PC-3 (cell line): ENCODE data around the gene CAMTA1. TPM values are rescaled to one million over a fixed set of nuclear protein-coding genes. Genes with fewer than 3 reads are reported as not detected.

Source experiments
- ATAC-seq: fragments of 200-7000 bp; cut with Tn5 transposase; 2 replicates; pipeline ENCODE4 v1.9.1; 2020; ENCODE audit warnings: mild to moderate bottlenecking, moderate library complexity
- BruUV-seq: library from RNA; stranded (reverse); fragments of 400-500 nt; replicated peaks from 2 replicates; lab custom pipeline; 2021; lab: Mats Ljungman, UMichigan
- CTCF ChIA-PET: fragments of 300-600 bp; sonication (Branson Sonifier 250); formaldehyde crosslinking; loops from one replicate; lab custom pipeline; 2022; ENCODE audit warnings: antibody characterized with exemption; lab: Charles Lee
- POLR2A ChIA-PET: fragments of 300-600 bp; sonication (Branson Sonifier 250); formaldehyde crosslinking; loops from one replicate; lab custom pipeline; 2022; ENCODE audit warnings: antibody characterized with exemption; ENCODE audit not compliant: unreplicated experiment; lab: Charles Lee
- DNase-seq: peaks from one replicate; pipeline ENCODE4 v3.0.0-alpha.2; 2015
- H2AFZ ChIP-seq: fragments of 300-600 bp; sonication (generic); 2 replicates; pipeline ENCODE4 v1.6.0; 2016; ENCODE audit warnings: antibody characterized with exemption, low read length
- H3F3A ChIP-seq: fragments of 300-600 bp; sonication (generic); one replicate; pipeline ENCODE4 v1.6.0; 2017; ENCODE audit warnings: antibody characterized with exemption, low read length, control low read depth, mild to moderate bottlenecking; ENCODE audit not compliant: unreplicated experiment
- H3K27ac ChIP-seq: fragments of 300-600 bp; sonication (generic); 2 replicates; pipeline ENCODE4 v1.5.1; 2016; ENCODE audit warnings: mild to moderate bottlenecking, low read length
- H3K27me3 ChIP-seq: fragments of 300-600 bp; sonication (generic); 2 replicates; pipeline ENCODE4 v1.6.1; 2016; ENCODE audit warnings: low read length, mixed read lengths
- H3K36me3 ChIP-seq: fragments of 300-600 bp; sonication (generic); 2 replicates; pipeline ENCODE4 v1.6.1; 2016; ENCODE audit warnings: low read depth, mixed run types, low read length, mixed read lengths
- H3K4me1 ChIP-seq: fragments of 300-600 bp; sonication (generic); 2 replicates; pipeline ENCODE4 v1.5.1; 2016; ENCODE audit warnings: low read length; ENCODE audit not compliant: insufficient read depth
- H3K4me2 ChIP-seq: fragments of 300-600 bp; sonication (generic); 2 replicates; pipeline ENCODE4 v1.6.0; 2016; ENCODE audit warnings: low read length
- H3K4me3 ChIP-seq: fragments of 300-600 bp; sonication (generic); 2 replicates; pipeline ENCODE4 v1.5.1; 2016; ENCODE audit warnings: mild to moderate bottlenecking, low read length, mixed read lengths
- H3K79me2 ChIP-seq: fragments of 300-600 bp; sonication (generic); 2 replicates; pipeline ENCODE4 v1.6.1; 2017; ENCODE audit warnings: low read length, mixed read lengths
- H3K9ac ChIP-seq: fragments of 300-600 bp; sonication (generic); 2 replicates; pipeline ENCODE4 v1.6.0; 2016; ENCODE audit warnings: mild to moderate bottlenecking, low read length
- H3K9me2 ChIP-seq: fragments of 300-600 bp; sonication (generic); replicated peaks from 2 replicates; pipeline ENCODE4 v1.6.1; 2016; ENCODE audit warnings: mixed run types, low read length, mixed read lengths
- H3K9me3 ChIP-seq: fragments of 300-600 bp; sonication (generic); 2 replicates; pipeline ENCODE4 v1.6.1; 2016; ENCODE audit warnings: low read length, mixed read lengths
- H4K20me1 ChIP-seq: fragments of 300-600 bp; sonication (generic); 2 replicates; pipeline ENCODE4 v1.6.1; 2016; ENCODE audit warnings: low read length, mixed read lengths
- EZH2 ChIP-seq: fragments of 300-600 bp; sonication (generic); IDR thresholded peaks from one replicate; pipeline ENCODE4 v1.6.1; 2017; ENCODE audit warnings: antibody characterized with exemption, mild to moderate bottlenecking, low read length; ENCODE audit not compliant: unreplicated experiment
- EZH2phosphoT487 ChIP-seq: fragments of 300-600 bp; sonication (generic); IDR thresholded peaks from 2 replicates; pipeline ENCODE4 v1.6.1; 2018; ENCODE audit warnings: mild to moderate bottlenecking, antibody characterized with exemption, low read length, borderline replicate concordance
- intact Hi-C: fragments of 100-400 bp; cut with micrococcal nuclease; formaldehyde crosslinking; loops from 2 replicates; pipeline ENCODE4 v1.9.0; 2023
- total RNA-seq: library from RNA; depleted of rRNA; stranded (reverse); fragments of >200 nt; gene quantifications from 2 replicates; pipeline ENCODE4 v1.2.3, GENCODE V29; 2014
- TF ChIP-seq, protein P1 (sequence below): fragments of 300-600 bp; sonication (generic); conservative IDR thresholded peaks from 2 replicates; pipeline ENCODE4 v1.5.1; 2017; ENCODE audit warnings: antibody characterized with exemption, low read depth, mild to moderate bottlenecking, low read length

Gene CAMTA1
- total RNA-seq, 1 experiment from 2014 or later = 40.8 TPM

DNA sequence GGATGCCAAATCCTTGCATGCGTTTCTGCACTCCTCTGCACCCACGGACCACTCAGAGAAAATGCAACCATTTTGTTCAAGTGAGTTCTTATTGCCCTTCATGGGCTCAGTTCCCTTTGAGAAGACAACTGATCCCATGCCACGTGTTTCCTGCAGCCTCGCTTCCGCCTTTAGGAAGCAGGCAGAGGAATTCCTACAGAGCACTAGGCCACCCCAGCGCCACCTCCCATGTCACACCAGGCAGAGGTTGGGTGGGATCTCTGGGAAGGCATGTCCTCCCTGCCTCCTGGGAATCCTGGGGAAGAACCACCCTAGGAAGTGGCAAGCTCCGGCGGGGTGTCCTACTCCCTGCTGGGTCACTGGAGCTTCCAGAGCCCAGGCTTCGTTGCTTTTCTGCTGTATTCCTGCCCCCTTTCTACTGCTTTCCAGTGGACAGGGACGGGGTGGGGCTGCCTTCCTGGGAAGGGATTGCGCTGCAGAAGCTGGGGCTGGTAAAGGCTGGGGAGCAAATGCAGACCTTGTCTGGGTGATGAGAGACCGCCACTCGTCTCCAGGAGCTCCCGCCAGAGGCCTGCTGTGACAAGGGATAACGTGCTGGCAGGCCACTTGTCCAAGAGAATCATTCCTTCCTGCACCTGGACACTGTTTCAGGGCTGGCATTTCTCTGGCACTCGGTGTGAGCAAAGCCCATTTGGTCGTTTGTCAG is 507.6 kb downstream of the CAMTA1 start:
- ChIA-PET CTCF (no interaction called here), POLR2A (interaction anchor here (0.6 kb wide), 1 partner anchor 148 kb away, joined by 3 read pairs; no protein-coding TSS in a partner anchor)
- BruUV-seq = no TSS peak
- H4K20me1 ChIP-seq = no peaks in the 10 kb centered on the region
- H3K9me3 ChIP-seq = peaks cover 7% of the 10 kb centered on the region; the same call in 1 of the 2 replicates
- no peak overlapping the region for H3K4me3 ChIP-seq
- no peaks in the 10 kb centered on the region for H3K79me2 ChIP-seq
- H2AFZ ChIP-seq = no peak overlapping the region
- no peaks in the 10 kb centered on the region for H3K9me2 ChIP-seq
- intact Hi-C loops = no loop called here
- H3K36me3 ChIP-seq = no peaks in the 10 kb centered on the region
- no peak for DNase-seq
- H3K27me3 ChIP-seq = peaks cover 21% of the 10 kb centered on the region
- no peak for ATAC-seq
- H3K27ac ChIP-seq = no peak overlapping the region
- no peak overlapping the region for H3K4me2 ChIP-seq
- no peaks in the 10 kb centered on the region for H3K4me1 ChIP-seq
- TF ChIP-seq, protein P1, sequence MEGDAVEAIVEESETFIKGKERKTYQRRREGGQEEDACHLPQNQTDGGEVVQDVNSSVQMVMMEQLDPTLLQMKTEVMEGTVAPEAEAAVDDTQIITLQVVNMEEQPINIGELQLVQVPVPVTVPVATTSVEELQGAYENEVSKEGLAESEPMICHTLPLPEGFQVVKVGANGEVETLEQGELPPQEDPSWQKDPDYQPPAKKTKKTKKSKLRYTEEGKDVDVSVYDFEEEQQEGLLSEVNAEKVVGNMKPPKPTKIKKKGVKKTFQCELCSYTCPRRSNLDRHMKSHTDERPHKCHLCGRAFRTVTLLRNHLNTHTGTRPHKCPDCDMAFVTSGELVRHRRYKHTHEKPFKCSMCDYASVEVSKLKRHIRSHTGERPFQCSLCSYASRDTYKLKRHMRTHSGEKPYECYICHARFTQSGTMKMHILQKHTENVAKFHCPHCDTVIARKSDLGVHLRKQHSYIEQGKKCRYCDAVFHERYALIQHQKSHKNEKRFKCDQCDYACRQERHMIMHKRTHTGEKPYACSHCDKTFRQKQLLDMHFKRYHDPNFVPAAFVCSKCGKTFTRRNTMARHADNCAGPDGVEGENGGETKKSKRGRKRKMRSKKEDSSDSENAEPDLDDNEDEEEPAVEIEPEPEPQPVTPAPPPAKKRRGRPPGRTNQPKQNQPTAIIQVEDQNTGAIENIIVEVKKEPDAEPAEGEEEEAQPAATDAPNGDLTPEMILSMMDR = no peak
- TF ChIP-seq EZH2 = no peak
- no peak for TF ChIP-seq EZH2phosphoT487
- H3F3A ChIP-seq = no peaks in the 10 kb centered on the region
- H3K9ac ChIP-seq = no peak overlapping the region

DNA sequence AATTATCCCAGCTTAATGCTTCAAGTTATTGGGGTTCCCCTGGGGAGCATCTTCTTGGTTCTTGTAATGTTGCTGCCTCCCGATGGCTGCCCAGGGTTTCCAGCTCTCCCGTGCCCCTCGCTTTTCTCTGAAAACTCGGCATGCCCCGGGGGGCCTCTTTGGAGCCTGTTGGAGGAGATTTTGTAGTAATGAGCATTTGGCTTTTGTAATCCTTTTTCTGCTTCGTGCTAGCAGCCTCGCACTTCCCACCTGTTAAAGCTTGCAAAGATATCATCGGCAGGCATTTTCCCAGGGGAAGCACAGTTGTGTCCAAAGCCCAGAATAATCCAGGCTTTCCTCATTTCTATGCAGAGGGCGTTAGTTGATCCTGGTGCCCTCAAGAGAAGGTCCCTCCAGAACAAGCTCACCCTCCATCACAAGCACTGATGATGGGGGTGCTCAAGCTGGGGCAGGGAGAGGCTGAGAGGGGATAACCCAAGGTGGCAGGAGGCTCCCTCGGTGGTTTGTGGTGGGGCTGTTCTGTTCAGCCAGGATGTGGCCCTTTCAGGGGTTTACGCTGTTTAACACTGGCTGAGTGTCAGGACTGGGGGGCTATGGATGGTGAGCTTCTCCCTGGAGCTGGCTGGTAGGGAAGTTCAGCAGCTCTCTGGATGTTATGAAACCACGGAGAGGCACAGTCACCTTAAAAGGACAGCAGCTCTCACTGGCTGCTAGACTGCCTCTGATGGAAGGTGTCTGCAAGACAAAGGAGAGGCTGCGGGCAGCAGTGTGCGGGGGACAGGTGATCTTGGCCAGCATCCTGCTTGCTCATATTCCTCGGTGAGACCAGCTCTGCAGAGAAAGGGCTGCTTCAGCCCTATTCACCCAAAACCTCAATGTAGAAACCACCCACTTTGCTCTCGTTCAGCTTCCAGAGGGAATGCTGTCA is 508.7 kb downstream of the CAMTA1 start:
- no peaks in the 10 kb centered on the region for H3K36me3 ChIP-seq
- peaks cover 5% of the 10 kb centered on the region for H3K4me1 ChIP-seq
- TF ChIP-seq EZH2phosphoT487 = no peak
- TF ChIP-seq EZH2 = no peak
- TF ChIP-seq, protein P1 = no peak
- H2AFZ ChIP-seq = no peak overlapping the region
- H3K9me2 ChIP-seq = no peaks in the 10 kb centered on the region
- ATAC-seq (no peak), DNase-seq (no peak)
- no peak overlapping the region for H3K9ac ChIP-seq
- no peaks in the 10 kb centered on the region for H4K20me1 ChIP-seq
- CTCF ChIA-PET = no interaction called here
- H3K27me3 ChIP-seq = peaks cover 21% of the 10 kb centered on the region
- peaks cover 4% of the 10 kb centered on the region for H3F3A ChIP-seq
- intact Hi-C loops = no loop called here
- no TSS peak for BruUV-seq
- POLR2A ChIA-PET = interaction anchor here (0.6 kb wide), 1 partner anchor 147 kb away, joined by 3 read pairs; no protein-coding TSS in a partner anchor
- H3K4me3 ChIP-seq = no peak overlapping the region
- no peaks in the 10 kb centered on the region for H3K79me2 ChIP-seq
- peaks cover 7% of the 10 kb centered on the region; the same call in 1 of the 2 replicates for H3K9me3 ChIP-seq
- H3K27ac ChIP-seq = no peak overlapping the region
- no peak overlapping the region for H3K4me2 ChIP-seq
